GM12878 (cell line): ENCODE results near the gene KBTBD13. TPM values are rescaled to one million over a fixed set of nuclear protein-coding genes. Genes with fewer than 3 reads are reported as not detected.

Experiments used
- ATAC-seq: fragments of 200-7000 bp; cut with Tn5 transposase; 3 replicates; pipeline ENCODE4 v1.9.1; 2020; ENCODE audit warnings: mild to moderate bottlenecking, moderate library complexity
- BruUV-seq: library from RNA; stranded (reverse); fragments of 400-500 nt; replicated peaks from 2 replicates; lab custom pipeline; 2021; lab: Mats Ljungman, UMichigan
- CTCF ChIA-PET: fragments of 300-600 bp; sonication (Branson Sonifier 250); formaldehyde crosslinking; extraction: SDS; loops from one replicate; lab custom pipeline; 2021; ENCODE audit warnings: inconsistent platforms; lab: Yijun Ruan, JAX
- POLR2A ChIA-PET: fragments of 350-600 bp; formaldehyde crosslinking; extraction: SDS; loops from one replicate; lab custom pipeline; 2021; ENCODE audit warnings: inconsistent platforms; lab: Charles Lee
- RAD21 ChIA-PET: fragments of 300-600 bp; sonication (Branson Sonifier 250); formaldehyde crosslinking; loops from one replicate; lab custom pipeline; 2023; ENCODE audit warnings: antibody characterized with exemption; ENCODE audit not compliant: unreplicated experiment; lab: Charles Lee
- SMC1A ChIA-PET: fragments of 300-600 bp; sonication (Branson Sonifier 250); formaldehyde crosslinking; loops from one replicate; lab custom pipeline; 2023; ENCODE audit not compliant: unreplicated experiment, uncharacterized antibody; lab: Charles Lee
- DNase-seq: peaks from one replicate; pipeline ENCODE4 v3.0.0-alpha.2; 2011; ENCODE audit warnings: low read depth, low spot score
- FAIRE-seq: peaks from 3 replicates; lab custom pipeline; 2011; peaks lifted over from hg19 to GRCh38; lab: Jason Lieb, UNC
- H2AFZ ChIP-seq: 2 replicates; pipeline ENCODE4 v1.6.0; 2011; ENCODE audit warnings: low read depth, low read length, control low read depth; ENCODE audit not compliant: control insufficient read depth
- H3K27ac ChIP-seq: 2 replicates; pipeline ENCODE4 v1.5.1; 2011; ENCODE audit warnings: control low read depth; ENCODE audit not compliant: control insufficient read depth, insufficient read depth
- H3K27me3 ChIP-seq, 2 experiments: replicated peaks in 1 of 2; 2 replicates each; pipeline versions ENCODE4 v1.6.0 to v1.6.1; 2011; ENCODE audit warnings: low read length in 1 of 2; ENCODE audit not compliant: control insufficient read depth in 2 of 2, insufficient read depth in 2 of 2
- H3K36me3 ChIP-seq, 2 experiments: 2 replicates each; pipeline ENCODE4 v1.5.1; 2011; ENCODE audit warnings: low read length in 1 of 2; ENCODE audit not compliant: control insufficient read depth in 2 of 2, insufficient read depth in 2 of 2
- H3K4me1 ChIP-seq: 2 replicates; pipeline ENCODE4 v1.6.1; 2011; ENCODE audit warnings: mild to moderate bottlenecking, low read length, moderate library complexity, mixed read lengths; ENCODE audit not compliant: control insufficient read depth, insufficient read depth
- H3K4me2 ChIP-seq: 2 replicates; pipeline ENCODE4 v1.6.0; 2011; ENCODE audit warnings: control low read depth; ENCODE audit not compliant: control insufficient read depth, insufficient read depth
- H3K4me3 ChIP-seq: fragments of 200-600 bp; sonication (generic); 2 replicates; pipeline ENCODE4 v1.5.1; 2016
- H3K79me2 ChIP-seq: 2 replicates; pipeline ENCODE4 v1.6.0; 2011; ENCODE audit warnings: low read length; ENCODE audit not compliant: control insufficient read depth, insufficient read depth
- H3K9ac ChIP-seq: 2 replicates; pipeline ENCODE4 v1.8.0; 2011; ENCODE audit warnings: low read length, control low read depth, mixed read lengths; ENCODE audit not compliant: control insufficient read depth, insufficient read depth
- H3K9me3 ChIP-seq: replicated peaks from 3 replicates; pipeline ENCODE4 v1.5.1; 2011; ENCODE audit warnings: mild to moderate bottlenecking, low read length; ENCODE audit not compliant: control insufficient read depth, insufficient read depth
- H4K20me1 ChIP-seq: 2 replicates; pipeline ENCODE4 v1.6.0; 2011; ENCODE audit not compliant: control insufficient read depth, insufficient read depth
- CBFB ChIP-seq: IDR thresholded peaks from 2 replicates; pipeline ENCODE4 v1.6.1; 2016; ENCODE audit warnings: antibody characterized with exemption, low read depth
- CBX3 ChIP-seq: fragments of 200-600 bp; sonication (generic); IDR thresholded peaks from 2 replicates; pipeline ENCODE4 v1.6.1; 2016; ENCODE audit warnings: low read depth, borderline replicate concordance
- EED ChIP-seq: sonication (generic); IDR thresholded peaks from 2 replicates; pipeline ENCODE4 v1.6.1; 2016; ENCODE audit warnings: antibody characterized with exemption, low read depth
- GABPA ChIP-seq: IDR thresholded peaks from 2 replicates; pipeline ENCODE4 v1.6.1; 2014; ENCODE audit warnings: antibody characterized with exemption, low read depth, mild to moderate bottlenecking, inconsistent platforms
- IKZF1 ChIP-seq: fragments of 450-650 bp; conservative IDR thresholded peaks from 2 replicates; pipeline ENCODE4 v1.6.1; 2017; ENCODE audit warnings: antibody characterized with exemption, mild to moderate bottlenecking
- NBN ChIP-seq: fragments of 450-650 bp; IDR thresholded peaks from 2 replicates; pipeline ENCODE4 v1.6.1; 2016
- NFIC ChIP-seq: IDR thresholded peaks from 2 replicates; pipeline ENCODE4 v1.6.1; 2012; ENCODE audit warnings: low read depth, mild to moderate bottlenecking, inconsistent platforms, low read length, moderate library complexity
- PML ChIP-seq: IDR thresholded peaks from 2 replicates; pipeline ENCODE4 v1.6.1; 2012; ENCODE audit warnings: low read length, inconsistent platforms
- RBBP5 ChIP-seq: fragments of 200-600 bp; sonication (generic); conservative IDR thresholded peaks from 2 replicates; pipeline ENCODE4 v1.6.1; 2016
- SMAD5 ChIP-seq: IDR thresholded peaks from 2 replicates; pipeline ENCODE4 v1.6.1; 2016; ENCODE audit warnings: antibody characterized with exemption, low read depth
- SREBF1 ChIP-seq: IDR thresholded peaks from 2 replicates; pipeline ENCODE4 v1.6.1; 2012; ENCODE audit warnings: mild to moderate bottlenecking, low read length
- TAF1 ChIP-seq: IDR thresholded peaks from 2 replicates; pipeline ENCODE4 v1.6.1; 2011; ENCODE audit warnings: mild to moderate bottlenecking, low read depth, low read length, borderline replicate concordance
- TARDBP ChIP-seq: IDR thresholded peaks from 2 replicates; pipeline ENCODE4 v1.6.1; 2016; ENCODE audit warnings: borderline replicate concordance
- TBL1XR1 ChIP-seq: IDR thresholded peaks from 2 replicates; pipeline ENCODE4 v1.6.1; 2012; ENCODE audit warnings: low read depth, low read length, improper control_type of control experiment
- TCF7 ChIP-seq: IDR thresholded peaks from 2 replicates; pipeline ENCODE4 v1.6.1; 2014; ENCODE audit warnings: antibody characterized with exemption, borderline replicate concordance
- ZBED1 ChIP-seq: IDR thresholded peaks from 2 replicates; pipeline ENCODE4 v1.6.1; 2016; ENCODE audit warnings: borderline replicate concordance
- ZNF207 ChIP-seq: fragments of 450-650 bp; IDR thresholded peaks from 2 replicates; pipeline ENCODE4 v1.6.1; 2014; ENCODE audit warnings: antibody characterized with exemption, mild to moderate bottlenecking, borderline replicate concordance
- WGBS: methylation state at CpG from one replicate; pipeline ENCODE4 v1.1.6; 2016; ENCODE audit warnings: low lambda C conversion rate; ENCODE audit not compliant: insufficient replicate concordance, insufficient coverage; ENCODE audit errors: missing lambda C conversion rate; 5-methylcytosine and 5-hydroxymethylcytosine counted together
- in situ Hi-C: fragments of 300-500 bp; cut with MboI; formaldehyde crosslinking; loops from 9 replicates; pipeline ENCODE4 v1.14.3; 2018; ENCODE audit warnings: mixed read lengths
- intact Hi-C: fragments of 100-400 bp; cut with micrococcal nuclease; formaldehyde crosslinking; loops from one replicate; pipeline ENCODE4 v1.14.2; 2022; ENCODE audit not compliant: unreplicated experiment
- polyA plus RNA-seq, 11 experiments: library from polyadenylated mRNA; depleted of rRNA in 4 of 11; unstranded in 6 of 11; stranded (reverse) in 5 of 11; fragments of >200 nt; fragmentation: Nextera tagmentation in 4 of 11; fragmentation: Illumina TruSeq in 1 of 11; extraction: Ambion mirVana in 4 of 11; extraction: Trizol in 1 of 11; gene quantifications; 1 replicate in 1 of 11; 2 replicates in 10 of 11; pipeline versions ENCODE4 v1.2.1 to v1.2.3, GENCODE V29; 2011 to 2016; ENCODE audit warnings: inconsistent platforms in 2 of 11, missing spikeins in 2 of 11, low read depth in 1 of 11
- total RNA-seq, 4 experiments: library from RNA; depleted of rRNA in 3 of 4; stranded (reverse); fragments of >200 nt in 3 of 4; fragmentation: Illumina TruSeq in 1 of 4; extraction: Trizol in 1 of 4; gene quantifications; 2 replicates each; pipeline versions ENCODE4 v1.2.1 to v1.2.3, GENCODE V29; 2013 to 2021
- TF ChIP-seq, protein P1 (sequence below): fragments of 450-650 bp; formaldehyde crosslinking; IDR thresholded peaks from 2 replicates; pipeline ENCODE4 v1.4.0; 2022; ENCODE audit warnings: mild to moderate bottlenecking, moderate library complexity
- TF ChIP-seq, protein P2 (sequence below): IDR thresholded peaks from 2 replicates; pipeline ENCODE4 v1.6.1; 2012; ENCODE audit warnings: mild to moderate bottlenecking, low read depth, low read length

KBTBD13 gene
- total and polyA plus RNA-seq, 10 of the 15 experiments (the other 5 are each of a cell fraction or from before 2014, with no cell fraction given) = 0.06 TPM; not detected in 9

DNA sequence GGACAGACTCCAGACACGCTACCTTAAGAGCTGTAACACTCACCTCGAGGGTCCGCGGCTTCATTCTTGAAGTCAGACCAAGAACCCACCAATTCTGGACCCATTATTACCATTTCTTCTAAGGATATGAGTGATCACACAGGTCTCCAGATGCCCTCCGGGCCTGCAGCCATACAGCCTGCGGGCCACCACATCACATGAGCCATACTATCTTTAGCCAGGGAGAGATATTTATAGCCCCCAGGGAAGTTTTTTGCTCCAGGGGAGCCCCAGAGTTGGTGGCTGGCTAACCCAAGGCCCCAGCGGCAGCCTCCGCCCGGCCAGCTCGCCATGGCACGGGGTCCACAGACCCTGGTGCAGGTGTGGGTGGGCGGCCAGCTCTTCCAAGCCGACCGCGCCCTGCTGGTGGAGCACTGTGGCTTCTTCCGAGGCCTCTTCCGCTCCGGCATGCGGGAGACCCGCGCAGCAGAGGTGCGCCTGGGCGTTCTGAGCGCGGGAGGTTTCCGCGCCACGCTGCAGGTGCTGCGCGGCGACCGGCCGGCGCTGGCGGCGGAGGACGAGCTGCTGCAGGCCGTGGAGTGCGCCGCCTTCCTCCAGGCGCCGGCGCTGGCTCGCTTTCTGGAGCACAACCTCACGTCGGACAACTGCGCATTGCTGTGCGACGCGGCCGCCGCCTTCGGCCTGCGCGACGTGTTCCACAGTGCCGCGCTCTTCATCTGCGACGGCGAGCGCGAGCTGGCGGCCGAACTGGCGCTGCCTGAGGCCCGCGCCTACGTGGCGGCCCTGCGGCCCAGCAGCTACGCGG is at the start of gene KBTBD13 (continued):
- TF ChIP-seq ZNF207 (no peak), TAF1 (no peak)

DNA sequence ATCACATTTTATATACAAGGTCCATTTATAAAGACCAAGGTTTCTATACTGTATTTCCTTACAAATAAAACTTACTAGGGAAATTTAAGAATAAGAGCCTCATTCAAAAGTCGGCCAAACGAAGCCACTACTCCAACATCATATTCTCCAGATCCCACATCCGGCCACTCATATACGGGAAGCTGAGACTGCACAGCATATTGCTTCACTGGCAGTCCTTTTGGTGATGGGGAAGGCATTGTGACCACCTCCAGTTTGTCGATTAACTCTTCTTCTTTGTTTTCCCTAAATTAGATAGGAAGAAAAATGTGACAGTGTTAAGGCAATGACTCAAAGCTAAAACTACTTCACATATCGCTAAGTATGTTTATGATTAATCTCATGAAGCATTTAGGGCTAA is 49.8 kb upstream of the KBTBD13 start:
- 85% methylated on average over 6 of the region's 6 CpGs for WGBS
- H4K20me1 ChIP-seq = no peaks in the 10 kb centered on the region
- CTCF ChIA-PET = no interaction called here
- DNase-seq (no peak), FAIRE-seq (no peak), ATAC-seq (no peak)
- H3K79me2 ChIP-seq = peaks cover 20% of the 10 kb centered on the region
- POLR2A ChIA-PET = interaction anchor here (0.6 to 1.2 kb wide), 4 partner anchors 23 to 156 kb away, joined by 3 to 6 read pairs (median 3); no protein-coding TSS in a partner anchor
- no peak overlapping the region for H3K27ac ChIP-seq
- H3K9ac ChIP-seq = no peak overlapping the region
- H3K4me2 ChIP-seq = no peak overlapping the region
- intact Hi-C loops = loop anchor here (5.0 kb wide), 1 partner anchor 134 kb away; no protein-coding TSS in a partner anchor
- no peaks in the 10 kb centered on the region for H3K27me3 ChIP-seq
- no peak overlapping the region for H3K4me3 ChIP-seq
- no peaks in the 10 kb centered on the region for H3K9me3 ChIP-seq
- RAD21 ChIA-PET = no interaction called here
- BruUV-seq = no TSS peak
- in situ Hi-C loops = no loop called here
- H3K36me3 ChIP-seq = peaks cover 0 to 11% of the 10 kb centered on the region in 2 experiments; a peak in 1 of 4 replicates
- no peak overlapping the region for H2AFZ ChIP-seq
- SMC1A ChIA-PET = interaction anchor here (0.6 to 1.5 kb wide), 5 partner anchors 15 to 64 kb away, joined by 3 to 4 read pairs (median 3); no protein-coding TSS in a partner anchor
- peaks cover 9% of the 10 kb centered on the region for H3K4me1 ChIP-seq
- TF ChIP-seq TARDBP (no peak), RBBP5 (no peak), SREBF1 (no peak), SMAD5 (no peak), EED (no peak), TBL1XR1 (no peak), TCF7 (no peak), PML (no peak), CBFB (no peak), CBX3 (no peak), NFIC (no peak), GABPA (no peak), ZBED1 (no peak), NBN (no peak), IKZF1 (no peak)
- TF ChIP-seq, protein P1, sequence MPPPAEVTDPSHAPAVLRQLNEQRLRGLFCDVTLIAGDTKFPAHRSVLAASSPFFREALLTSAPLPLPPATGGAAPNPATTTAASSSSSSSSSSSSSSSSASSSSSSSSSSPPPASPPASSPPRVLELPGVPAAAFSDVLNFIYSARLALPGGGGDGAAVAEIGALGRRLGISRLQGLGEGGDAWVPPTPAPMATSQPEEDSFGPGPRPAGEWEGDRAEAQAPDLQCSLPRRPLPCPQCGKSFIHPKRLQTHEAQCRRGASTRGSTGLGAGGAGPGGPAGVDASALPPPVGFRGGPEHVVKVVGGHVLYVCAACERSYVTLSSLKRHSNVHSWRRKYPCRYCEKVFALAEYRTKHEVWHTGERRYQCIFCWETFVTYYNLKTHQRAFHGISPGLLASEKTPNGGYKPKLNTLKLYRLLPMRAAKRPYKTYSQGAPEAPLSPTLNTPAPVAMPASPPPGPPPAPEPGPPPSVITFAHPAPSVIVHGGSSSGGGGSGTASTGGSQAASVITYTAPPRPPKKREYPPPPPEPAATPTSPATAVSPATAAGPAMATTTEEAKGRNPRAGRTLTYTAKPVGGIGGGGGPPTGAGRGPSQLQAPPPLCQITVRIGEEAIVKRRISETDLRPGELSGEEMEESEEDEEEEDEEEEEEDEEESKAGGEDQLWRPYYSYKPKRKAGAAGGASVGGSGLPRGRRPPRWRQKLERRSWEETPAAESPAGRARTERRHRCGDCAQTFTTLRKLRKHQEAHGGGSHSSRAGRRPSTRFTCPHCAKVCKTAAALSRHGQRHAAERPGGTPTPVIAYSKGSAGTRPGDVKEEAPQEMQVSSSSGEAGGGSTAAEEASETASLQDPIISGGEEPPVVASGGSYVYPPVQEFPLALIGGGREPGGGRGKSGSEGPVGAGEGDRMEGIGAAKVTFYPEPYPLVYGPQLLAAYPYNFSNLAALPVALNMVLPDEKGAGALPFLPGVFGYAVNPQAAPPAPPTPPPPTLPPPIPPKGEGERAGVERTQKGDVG = no peak
- TF ChIP-seq, protein P2, sequence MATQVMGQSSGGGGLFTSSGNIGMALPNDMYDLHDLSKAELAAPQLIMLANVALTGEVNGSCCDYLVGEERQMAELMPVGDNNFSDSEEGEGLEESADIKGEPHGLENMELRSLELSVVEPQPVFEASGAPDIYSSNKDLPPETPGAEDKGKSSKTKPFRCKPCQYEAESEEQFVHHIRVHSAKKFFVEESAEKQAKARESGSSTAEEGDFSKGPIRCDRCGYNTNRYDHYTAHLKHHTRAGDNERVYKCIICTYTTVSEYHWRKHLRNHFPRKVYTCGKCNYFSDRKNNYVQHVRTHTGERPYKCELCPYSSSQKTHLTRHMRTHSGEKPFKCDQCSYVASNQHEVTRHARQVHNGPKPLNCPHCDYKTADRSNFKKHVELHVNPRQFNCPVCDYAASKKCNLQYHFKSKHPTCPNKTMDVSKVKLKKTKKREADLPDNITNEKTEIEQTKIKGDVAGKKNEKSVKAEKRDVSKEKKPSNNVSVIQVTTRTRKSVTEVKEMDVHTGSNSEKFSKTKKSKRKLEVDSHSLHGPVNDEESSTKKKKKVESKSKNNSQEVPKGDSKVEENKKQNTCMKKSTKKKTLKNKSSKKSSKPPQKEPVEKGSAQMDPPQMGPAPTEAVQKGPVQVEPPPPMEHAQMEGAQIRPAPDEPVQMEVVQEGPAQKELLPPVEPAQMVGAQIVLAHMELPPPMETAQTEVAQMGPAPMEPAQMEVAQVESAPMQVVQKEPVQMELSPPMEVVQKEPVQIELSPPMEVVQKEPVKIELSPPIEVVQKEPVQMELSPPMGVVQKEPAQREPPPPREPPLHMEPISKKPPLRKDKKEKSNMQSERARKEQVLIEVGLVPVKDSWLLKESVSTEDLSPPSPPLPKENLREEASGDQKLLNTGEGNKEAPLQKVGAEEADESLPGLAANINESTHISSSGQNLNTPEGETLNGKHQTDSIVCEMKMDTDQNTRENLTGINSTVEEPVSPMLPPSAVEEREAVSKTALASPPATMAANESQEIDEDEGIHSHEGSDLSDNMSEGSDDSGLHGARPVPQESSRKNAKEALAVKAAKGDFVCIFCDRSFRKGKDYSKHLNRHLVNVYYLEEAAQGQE = no peak
